Peyer's patch (tissue), 4 donors: ENCODE measurements around the gene KCNK1.

Source experiments
- CTCF ChIP-seq, 6 experiments: fragments of 450-650 bp in 4 of 6; fragments of 200-600 bp in 2 of 6; sonication (generic) in 1 of 6; IDR thresholded peaks; one replicate each; pipeline ENCODE4 v1.5.1; 2017 to 2019; ENCODE audit warnings: antibody characterized with exemption in 6 of 6, mild to moderate bottlenecking in 3 of 6, moderate library complexity in 1 of 6
- POLR2A ChIP-seq, 2 donors: fragments of 450-650 bp; IDR thresholded peaks; one replicate each; pipeline ENCODE4 v1.5.1; 2017; ENCODE audit warnings: antibody characterized with exemption in 2 of 2, mild to moderate bottlenecking in 2 of 2, moderate library complexity in 2 of 2

- TF ChIP-seq POLR2A (IDR thresholded peaks at IDR 0.05) (no peak), CTCF (IDR thresholded peaks at IDR 0.05) (no peak)
Measured at GRCh38 chr1:233614743-233615521, 1.0 kb downstream of the KCNK1 start.
